Bronchial epithelial cell (primary cell): ENCODE measurements around the gene PRMT2. TPM values are rescaled to one million over a fixed set of nuclear protein-coding genes. Genes with fewer than 3 reads are reported as not detected.

Source experiments
- DNase-seq: peaks from one replicate; pipeline ENCODE4 v3.0.0-alpha.2; 2010; ENCODE audit warnings: low read depth
- FAIRE-seq: peaks from 2 replicates; lab custom pipeline; 2011; peaks lifted over from hg19 to GRCh38; lab: Jason Lieb, UNC
- H3K27me3 ChIP-seq: 2 replicates; pipeline ENCODE4 v1.5.1; 2011; ENCODE audit warnings: low read length; ENCODE audit not compliant: control insufficient read depth, insufficient read depth
- H3K36me3 ChIP-seq: 2 replicates; pipeline ENCODE4 v1.5.1; 2011; ENCODE audit warnings: low read length; ENCODE audit not compliant: control insufficient read depth, insufficient read depth
- H3K4me3 ChIP-seq: 2 replicates; pipeline ENCODE4 v1.5.1; 2011; ENCODE audit warnings: mild to moderate bottlenecking, low read depth, low read length, control low read depth
- CTCF ChIP-seq: IDR thresholded peaks from 2 replicates; pipeline ENCODE4 v1.5.1; 2011; ENCODE audit warnings: mild to moderate bottlenecking, moderate library complexity, low read length, control low read depth, inconsistent platforms; ENCODE audit not compliant: insufficient read depth, severe bottlenecking
- total RNA-seq: library from RNA; depleted of rRNA; stranded (reverse); fragments of >200 nt; gene quantifications from 2 replicates; pipeline ENCODE4 v1.2.1, GENCODE V29; 2014

The PRMT2 gene
- total RNA-seq, 1 donor from 2014 or later = 112 TPM

DNA sequence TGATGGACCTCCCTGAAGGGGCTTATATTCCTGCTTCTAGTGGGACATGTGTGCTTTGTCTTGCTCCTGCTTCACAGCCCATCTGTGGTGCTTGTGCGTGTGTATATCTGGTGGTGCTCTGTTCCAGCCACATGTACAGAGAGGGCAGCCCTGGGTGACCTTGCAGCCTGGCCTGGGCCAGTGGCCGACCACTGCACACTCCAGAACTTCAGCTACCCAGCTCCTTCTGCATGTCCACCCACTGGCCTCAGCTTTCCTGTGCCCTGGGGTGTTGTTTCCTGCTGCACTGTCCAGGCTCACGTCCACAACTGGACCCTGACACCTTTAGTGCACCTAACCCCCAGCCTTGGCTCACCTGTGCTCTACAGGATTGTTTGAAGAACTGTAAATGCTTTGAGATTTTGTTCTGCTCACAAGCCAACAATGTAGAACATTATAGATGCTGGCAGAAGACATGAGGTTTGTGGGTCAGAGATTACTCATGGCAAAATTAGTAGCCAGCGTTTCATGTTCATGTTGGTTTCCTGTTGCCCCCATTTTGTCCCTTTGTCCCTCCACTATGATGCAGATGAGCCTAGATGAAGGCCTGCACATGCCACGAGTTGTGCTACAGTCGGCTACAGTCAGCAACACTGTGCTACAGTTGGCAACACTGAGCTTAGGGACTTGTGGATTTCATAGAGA is 25.3 kb upstream of the PRMT2 start:
- no peak for DNase-seq
- H3K27me3 ChIP-seq = peaks cover 4% of the 10 kb centered on the region
- FAIRE-seq = no peak

DNA sequence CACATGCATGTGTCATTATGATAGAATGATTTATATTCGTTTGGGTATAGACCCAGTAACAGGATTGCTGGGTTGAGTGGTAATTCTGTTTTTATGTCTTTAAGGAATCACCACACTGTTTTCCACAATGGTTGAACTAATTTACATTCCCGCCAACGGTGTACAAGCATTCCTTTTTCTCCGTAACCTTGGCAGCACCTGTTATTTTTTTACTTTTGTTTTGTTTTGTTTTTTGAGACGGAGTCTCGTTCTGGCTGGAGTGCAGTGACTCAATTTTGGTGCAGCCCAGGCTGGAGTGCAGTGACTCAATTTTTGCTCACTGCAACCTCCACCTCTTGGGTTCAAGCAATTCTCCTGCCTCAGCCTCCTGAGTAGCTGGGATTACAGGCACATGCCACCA is 22.1 kb upstream of the PRMT2 start:
- no peak overlapping the region for H3K4me3 ChIP-seq
- H3K27me3 ChIP-seq = no peaks in the 10 kb centered on the region
- no peak for TF ChIP-seq CTCF
- no peaks in the 10 kb centered on the region for H3K36me3 ChIP-seq
- FAIRE-seq (no peak), DNase-seq (peak; percentile 16)

More for the DNA sequence above, 25.3 kb upstream of the PRMT2 start:
- H3K4me3 ChIP-seq = no peak overlapping the region
- no peaks in the 10 kb centered on the region for H3K36me3 ChIP-seq
- TF ChIP-seq CTCF = no peak

- FAIRE-seq = no peak
- no peaks in the 10 kb centered on the region for H3K36me3 ChIP-seq
- DNase-seq = no peak
- no peak for TF ChIP-seq CTCF
- H3K4me3 ChIP-seq = no peak overlapping the region
- H3K27me3 ChIP-seq = peaks cover 1% of the 10 kb centered on the region
Observed at GRCh38 chr21:46616050-46616449, 19.4 kb upstream of the PRMT2 start.

DNA sequence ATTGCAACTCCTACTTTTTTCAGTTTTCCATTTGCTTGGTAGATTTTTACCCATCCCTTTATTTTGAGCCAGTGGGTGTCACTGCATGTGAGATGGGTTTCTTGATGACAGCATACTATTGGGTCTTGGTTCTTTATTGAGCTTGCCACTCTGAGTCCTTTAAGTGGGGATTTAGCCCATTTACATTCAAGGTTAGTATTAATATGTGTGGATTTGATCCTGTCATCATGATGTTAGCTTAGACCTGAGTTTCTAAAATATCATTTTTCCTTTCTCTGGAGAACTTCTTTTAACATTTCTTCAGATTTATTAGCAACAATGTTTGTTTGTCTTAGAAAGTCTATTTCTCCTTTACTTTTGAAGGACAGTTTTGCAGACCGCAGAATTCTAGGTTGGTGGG is 18.8 kb upstream of the PRMT2 start:
- Histone ChIP-seq H3K36me3 (no peaks in the 10 kb centered on the region), H3K4me3 (no peak overlapping the region), H3K27me3 (peaks cover 1% of the 10 kb centered on the region)
- FAIRE-seq (no peak), DNase-seq (no peak)
- no peak for TF ChIP-seq CTCF

DNA sequence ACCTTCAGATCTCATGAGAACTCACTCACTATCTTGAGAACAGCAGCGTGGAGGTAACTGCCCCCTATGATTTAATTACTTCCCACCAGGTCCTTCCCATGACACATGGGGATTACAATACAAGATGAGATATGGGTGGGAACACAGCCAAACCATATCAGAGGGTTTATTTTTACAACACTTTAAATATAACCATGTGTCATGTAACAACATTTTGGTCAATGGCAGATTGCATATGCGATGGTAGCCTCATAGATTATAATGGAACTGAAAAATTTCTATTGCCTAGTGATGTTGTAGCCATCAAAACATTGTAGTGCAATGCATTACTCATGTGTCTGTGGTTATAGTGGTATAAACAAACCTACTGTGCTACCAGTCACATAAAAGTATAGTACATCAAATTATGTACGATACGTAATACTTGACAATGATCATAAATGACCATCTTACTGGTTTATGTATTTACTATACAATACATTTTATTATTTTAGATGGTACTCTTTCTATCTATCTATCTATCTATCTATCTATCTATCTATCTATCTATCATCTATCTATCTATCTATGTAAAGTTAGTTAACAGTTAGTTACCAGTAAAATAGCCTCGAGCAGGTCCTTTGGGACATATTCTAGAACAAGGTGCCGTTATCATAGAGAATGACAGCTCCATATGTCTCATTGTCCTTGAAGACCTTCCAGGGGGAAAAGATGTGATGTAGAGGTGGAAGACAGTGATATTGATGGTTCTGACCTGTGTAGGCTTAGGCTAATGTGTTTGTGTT is 18.0 kb upstream of the PRMT2 start:
- Histone ChIP-seq H3K27me3 (peaks cover 1% of the 10 kb centered on the region), H3K4me3 (no peak overlapping the region), H3K36me3 (no peaks in the 10 kb centered on the region)
- DNase-seq (no peak), FAIRE-seq (no peak)
- TF ChIP-seq CTCF = no peak
